Measurements from ENCODE around the gene C14orf93.

C14orf93 gene

GRCh38 chr14:23024612-23025075 is 14.7 kb upstream of the C14orf93 start:
- TF ChIP-seq, protein P1, sequence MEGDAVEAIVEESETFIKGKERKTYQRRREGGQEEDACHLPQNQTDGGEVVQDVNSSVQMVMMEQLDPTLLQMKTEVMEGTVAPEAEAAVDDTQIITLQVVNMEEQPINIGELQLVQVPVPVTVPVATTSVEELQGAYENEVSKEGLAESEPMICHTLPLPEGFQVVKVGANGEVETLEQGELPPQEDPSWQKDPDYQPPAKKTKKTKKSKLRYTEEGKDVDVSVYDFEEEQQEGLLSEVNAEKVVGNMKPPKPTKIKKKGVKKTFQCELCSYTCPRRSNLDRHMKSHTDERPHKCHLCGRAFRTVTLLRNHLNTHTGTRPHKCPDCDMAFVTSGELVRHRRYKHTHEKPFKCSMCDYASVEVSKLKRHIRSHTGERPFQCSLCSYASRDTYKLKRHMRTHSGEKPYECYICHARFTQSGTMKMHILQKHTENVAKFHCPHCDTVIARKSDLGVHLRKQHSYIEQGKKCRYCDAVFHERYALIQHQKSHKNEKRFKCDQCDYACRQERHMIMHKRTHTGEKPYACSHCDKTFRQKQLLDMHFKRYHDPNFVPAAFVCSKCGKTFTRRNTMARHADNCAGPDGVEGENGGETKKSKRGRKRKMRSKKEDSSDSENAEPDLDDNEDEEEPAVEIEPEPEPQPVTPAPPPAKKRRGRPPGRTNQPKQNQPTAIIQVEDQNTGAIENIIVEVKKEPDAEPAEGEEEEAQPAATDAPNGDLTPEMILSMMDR (IDR thresholded peaks at IDR 0.05; ENCODE audit: unreplicated experiment in 3 of 3), result no peak
- H3K27me3 Mint-ChIP-seq (ENCODE audit: low read depth), result no peaks in the 10 kb centered on the region
- H3K9me3 Mint-ChIP-seq, result no peaks in the 10 kb centered on the region
- no peak overlapping the region for H3K4me3 Mint-ChIP-seq
- peak overlapping the region; percentile 13 to 86 (median 38) for H3K27ac Mint-ChIP-seq
- H3K36me3 Mint-ChIP-seq (ENCODE audit: low read depth), result peaks cover 35% of the 10 kb centered on the region
- peaks cover 49% of the 10 kb centered on the region for H3K4me1 Mint-ChIP-seq

- H3K36me3 Mint-ChIP-seq (ENCODE audit: low read depth), result peaks cover 27% of the 10 kb centered on the region
Observed at GRCh38 chr14:23023795-23024152, 13.8 kb upstream of the C14orf93 start.

DNA sequence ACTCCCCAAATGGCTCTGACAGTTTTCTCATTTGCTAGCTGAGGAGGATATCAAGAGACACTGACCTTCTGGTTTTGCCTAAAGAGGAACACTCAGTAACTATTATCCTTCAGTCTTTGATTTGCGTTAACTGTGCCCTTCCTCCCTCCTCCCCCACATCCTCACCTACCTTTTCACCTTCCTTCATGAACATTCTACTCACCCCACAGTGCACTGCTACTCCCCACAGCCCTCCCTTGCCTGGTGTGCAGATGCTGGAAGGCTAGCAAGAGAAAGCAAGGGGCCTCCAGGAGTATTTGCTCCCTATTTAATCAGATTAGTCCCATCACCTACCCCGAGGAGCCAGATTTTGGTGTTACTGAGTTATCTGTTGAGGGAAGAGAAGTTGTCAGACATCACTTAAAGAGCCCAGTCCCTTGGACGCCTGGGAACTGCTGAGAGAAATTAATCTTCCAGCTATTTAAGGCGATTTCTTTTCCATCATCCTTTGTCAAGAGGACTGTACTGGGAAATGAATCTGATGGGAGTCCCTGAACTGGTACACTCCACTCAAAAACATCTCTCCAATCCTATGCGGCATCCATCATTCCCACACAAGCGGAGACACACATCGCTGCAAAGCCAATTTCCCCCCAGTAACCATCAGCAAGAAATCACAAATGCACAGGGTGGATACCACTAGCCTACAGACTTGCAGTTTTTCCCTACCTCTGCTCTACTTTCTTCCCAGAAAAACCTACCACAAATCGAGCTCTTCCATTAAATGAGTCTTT is 13.3 kb upstream of the C14orf93 start:
- Mint-ChIP-seq H3K4me3 (peak overlapping the region in 2 of 3 experiments; percentile 10 to 22), H3K9me3 (no peaks in the 10 kb centered on the region), H3K36me3 (ENCODE audit: low read depth) (peaks cover 24% of the 10 kb centered on the region), H3K27me3 (ENCODE audit: low read depth) (no peaks in the 10 kb centered on the region), H3K4me1 (peaks cover 49% of the 10 kb centered on the region), H3K27ac (peak overlapping the region; percentile 1 to 80 (median 64))
- TF ChIP-seq, protein P1 (IDR thresholded peaks at IDR 0.05; ENCODE audit: unreplicated experiment in 3 of 3), result no peak

More at GRCh38 chr14:23023795-23024152, 13.8 kb upstream of the C14orf93 start:
- no peak overlapping the region for H3K4me3 Mint-ChIP-seq
- peaks cover 49% of the 10 kb centered on the region for H3K4me1 Mint-ChIP-seq
- H3K27me3 Mint-ChIP-seq (ENCODE audit: low read depth), result no peaks in the 10 kb centered on the region
- H3K9me3 Mint-ChIP-seq, result no peaks in the 10 kb centered on the region
- TF ChIP-seq, protein P1 (IDR thresholded peaks at IDR 0.05; ENCODE audit: unreplicated experiment in 3 of 3), result no peak
- H3K27ac Mint-ChIP-seq, result peak overlapping the region; percentile 1 to 80 (median 64)

DNA sequence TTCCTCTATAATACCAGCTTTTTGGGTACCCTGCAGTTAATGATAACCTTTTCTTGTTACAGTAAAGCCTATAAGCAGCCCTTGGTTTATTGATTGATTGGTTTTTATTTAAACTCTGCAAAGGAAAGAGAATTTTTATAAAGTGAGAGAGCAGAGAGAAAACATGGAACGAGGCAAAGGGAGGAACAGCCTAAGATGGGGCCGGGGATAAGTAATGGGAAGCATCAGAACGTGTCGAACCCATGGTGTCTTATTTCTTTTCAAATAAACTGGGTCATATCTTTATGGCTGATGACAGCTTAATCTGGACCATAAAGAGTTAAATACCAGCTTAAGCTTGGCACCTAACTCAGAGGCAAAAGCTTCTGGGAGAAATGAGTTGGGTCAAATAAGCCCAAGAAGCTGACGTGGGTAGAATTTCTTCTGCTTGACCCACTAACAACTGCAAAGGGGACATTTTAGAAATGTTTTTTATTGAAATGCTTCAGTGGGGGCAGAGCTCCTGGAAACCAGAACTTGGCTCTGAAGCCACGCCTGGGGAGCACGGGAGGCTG is 12.0 kb upstream of the C14orf93 start:
- H3K4me1 Mint-ChIP-seq, result peaks cover 49% of the 10 kb centered on the region
- H3K36me3 Mint-ChIP-seq (ENCODE audit: low read depth), result peaks cover 16% of the 10 kb centered on the region
- TF ChIP-seq, protein P1 (IDR thresholded peaks at IDR 0.05; ENCODE audit: unreplicated experiment in 3 of 3), result no peak
- H3K27me3 Mint-ChIP-seq (ENCODE audit: low read depth), result no peaks in the 10 kb centered on the region
- no peaks in the 10 kb centered on the region for H3K9me3 Mint-ChIP-seq
- no peak overlapping the region for H3K4me3 Mint-ChIP-seq
- H3K27ac Mint-ChIP-seq, result peak overlapping the region; percentile 4 to 38 (median 6)

DNA sequence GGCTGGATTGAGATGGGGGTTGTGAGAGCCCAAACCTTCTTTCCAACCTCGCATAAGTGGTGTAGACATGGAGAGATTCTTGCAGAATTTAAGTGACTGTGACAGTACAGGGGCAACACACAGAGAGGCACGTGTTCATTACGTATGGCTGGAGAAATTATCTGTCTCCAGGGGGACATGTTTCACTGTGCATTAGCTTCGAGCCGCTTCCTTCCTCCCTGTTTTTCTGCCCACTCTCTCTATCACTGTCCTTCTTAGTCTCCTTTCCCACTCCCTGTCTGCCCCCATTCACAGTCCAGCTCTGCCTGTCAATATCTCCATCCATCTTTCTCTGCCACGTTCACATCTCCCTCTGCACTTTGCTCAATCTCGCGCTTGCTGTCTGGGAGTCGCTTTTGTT is 11.5 kb upstream of the C14orf93 start:
- H3K4me1 Mint-ChIP-seq, result peaks cover 49% of the 10 kb centered on the region

More for the DNA sequence above, 11.5 kb upstream of the C14orf93 start:
- Mint-ChIP-seq H3K27me3 (ENCODE audit: low read depth) (no peaks in the 10 kb centered on the region), H3K27ac (peak overlapping the region; percentile 6 to 38 (median 25)), H3K9me3 (no peaks in the 10 kb centered on the region), H3K4me3 (peak overlapping the region in 1 of 3 experiments; percentile 30), H3K36me3 (ENCODE audit: low read depth) (peaks cover 16% of the 10 kb centered on the region)
- TF ChIP-seq, protein P1 (IDR thresholded peaks at IDR 0.05; ENCODE audit: unreplicated experiment in 3 of 3), result no peak
